GM18499 (cell line): Measurements from ENCODE around the gene RPL18A.

Experiments used
- ATAC-seq: cut with Tn5 transposase; IDR thresholded peaks from one replicate; pipeline ENCODE4 v1.9.1; 2021; ENCODE audit warnings: moderate number of reproducible peaks; ENCODE audit not compliant: insufficient read depth, unreplicated experiment

The RPL18A gene

GRCh38 chr19:17841371-17841809 lies 18.3 kb upstream of the RPL18A start:
- no peak for ATAC-seq

DNA sequence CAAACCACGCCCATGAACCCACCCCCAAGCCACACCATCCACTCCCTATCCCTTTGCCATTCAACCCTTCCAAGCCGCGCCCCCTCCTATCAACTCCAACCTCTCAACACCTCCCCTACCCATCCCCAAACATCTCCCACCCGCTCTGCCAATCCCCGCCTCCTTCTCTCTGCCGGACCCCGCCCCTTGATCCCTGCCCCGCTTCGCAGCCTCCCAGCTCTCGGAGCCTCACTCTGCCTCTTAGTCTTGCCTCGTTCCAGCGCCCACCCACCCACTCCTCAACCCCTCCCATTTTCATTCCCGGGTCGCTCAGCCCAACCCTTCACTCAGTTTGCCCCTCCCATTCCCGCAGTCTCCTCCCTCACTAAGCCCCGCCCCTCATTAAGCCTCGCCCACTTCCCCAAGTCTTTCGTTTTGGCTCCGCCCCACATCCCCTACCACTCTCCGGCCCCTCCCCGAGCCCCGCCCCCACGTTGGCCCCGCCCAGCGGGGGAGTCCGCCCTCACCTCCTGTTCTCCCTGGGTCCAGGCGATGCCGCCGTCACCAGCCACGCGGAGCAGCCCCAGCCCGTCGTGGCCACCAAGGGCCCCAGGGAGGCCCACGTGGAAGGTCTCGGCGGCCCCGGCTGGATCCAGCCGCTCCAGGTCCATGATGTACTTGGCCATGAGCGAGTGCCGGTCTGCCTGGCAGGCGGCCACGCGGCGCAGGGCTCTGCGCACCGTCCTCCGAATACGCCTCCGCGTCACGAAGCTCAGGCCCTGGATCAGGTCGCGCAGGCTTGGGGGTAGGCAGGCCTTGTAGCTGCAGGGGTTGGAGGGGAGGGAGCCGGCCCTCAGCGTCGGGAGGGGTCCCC lies 17.7 kb upstream of the RPL18A start:
- no peak for ATAC-seq

GRCh38 chr19:17842663-17843291 lies 16.9 kb upstream of the RPL18A start:
- ATAC-seq, result no peak

DNA sequence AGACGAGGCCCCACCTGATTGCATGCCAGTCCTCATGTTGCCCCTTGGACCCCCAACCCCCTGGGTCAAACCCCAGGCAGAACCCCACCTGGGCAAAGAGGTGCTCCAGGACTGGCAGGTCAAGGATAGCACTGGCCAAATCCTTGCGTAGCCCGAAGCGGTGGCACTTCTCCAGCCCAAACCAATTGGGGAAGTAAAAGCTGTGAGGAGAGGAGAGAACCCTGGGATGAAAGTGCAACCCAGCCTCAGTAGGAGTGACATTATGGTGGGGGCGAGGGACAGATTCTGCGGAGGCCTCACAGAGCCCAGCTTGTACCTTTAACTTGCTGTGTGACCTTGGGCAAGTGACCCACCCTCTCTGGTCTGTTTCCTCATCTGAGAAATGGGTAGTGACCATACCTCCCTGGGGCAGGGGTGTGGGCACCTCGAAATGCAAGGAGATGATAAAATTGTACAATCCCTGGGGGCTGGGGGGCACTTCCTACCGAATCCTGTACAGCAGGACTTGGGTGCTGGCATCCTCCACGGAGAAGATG lies 16.4 kb upstream of the RPL18A start:
- no peak for ATAC-seq

DNA sequence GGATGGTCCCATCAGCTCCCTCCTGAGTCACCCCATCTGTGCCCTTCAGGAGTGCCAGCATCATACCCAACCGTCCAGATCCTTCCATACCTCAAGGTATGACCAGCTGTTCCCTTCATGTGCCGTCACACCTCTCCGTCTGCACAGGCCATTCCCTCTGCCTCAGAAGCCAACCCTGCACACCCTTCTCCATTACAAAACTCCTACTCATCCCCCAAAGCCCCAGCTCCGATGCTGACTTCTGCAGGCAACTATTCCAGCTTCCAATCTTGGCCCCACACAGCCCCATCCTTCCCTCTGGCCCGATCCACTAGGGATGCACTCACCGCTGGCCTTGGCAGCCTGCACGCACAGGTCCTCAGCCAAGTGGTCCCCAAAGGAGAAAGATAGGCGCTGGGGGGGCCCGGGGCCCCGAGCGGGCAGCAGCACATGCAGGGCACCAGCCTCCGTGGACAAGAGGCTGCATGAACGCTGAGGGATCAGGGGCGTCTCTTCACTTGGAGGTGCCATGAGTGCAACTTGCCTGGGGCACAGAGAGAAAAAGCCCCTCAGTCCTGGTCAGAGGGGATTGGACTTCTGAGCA lies 15.7 kb upstream of the RPL18A start:
- ATAC-seq, result no peak

DNA sequence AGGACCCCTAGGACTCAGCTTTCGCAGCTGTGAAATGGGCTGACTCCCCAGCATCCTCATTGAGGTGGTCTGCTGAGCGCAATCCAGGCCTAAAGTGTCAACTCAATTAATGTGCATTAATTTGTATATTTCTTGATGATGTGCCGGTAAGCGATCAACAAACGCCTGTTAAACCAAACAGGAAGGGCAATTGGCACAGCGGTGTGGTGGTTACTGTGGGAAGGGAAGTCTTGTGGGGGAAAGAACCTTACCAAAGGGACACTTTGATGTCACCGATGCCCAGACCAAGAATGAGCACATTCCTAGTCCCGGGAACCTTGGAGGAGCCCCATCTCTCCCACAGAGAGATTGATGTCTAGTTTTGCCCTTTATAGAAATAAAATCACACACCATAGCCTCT lies 13.6 kb upstream of the RPL18A start:
- no peak for ATAC-seq

DNA sequence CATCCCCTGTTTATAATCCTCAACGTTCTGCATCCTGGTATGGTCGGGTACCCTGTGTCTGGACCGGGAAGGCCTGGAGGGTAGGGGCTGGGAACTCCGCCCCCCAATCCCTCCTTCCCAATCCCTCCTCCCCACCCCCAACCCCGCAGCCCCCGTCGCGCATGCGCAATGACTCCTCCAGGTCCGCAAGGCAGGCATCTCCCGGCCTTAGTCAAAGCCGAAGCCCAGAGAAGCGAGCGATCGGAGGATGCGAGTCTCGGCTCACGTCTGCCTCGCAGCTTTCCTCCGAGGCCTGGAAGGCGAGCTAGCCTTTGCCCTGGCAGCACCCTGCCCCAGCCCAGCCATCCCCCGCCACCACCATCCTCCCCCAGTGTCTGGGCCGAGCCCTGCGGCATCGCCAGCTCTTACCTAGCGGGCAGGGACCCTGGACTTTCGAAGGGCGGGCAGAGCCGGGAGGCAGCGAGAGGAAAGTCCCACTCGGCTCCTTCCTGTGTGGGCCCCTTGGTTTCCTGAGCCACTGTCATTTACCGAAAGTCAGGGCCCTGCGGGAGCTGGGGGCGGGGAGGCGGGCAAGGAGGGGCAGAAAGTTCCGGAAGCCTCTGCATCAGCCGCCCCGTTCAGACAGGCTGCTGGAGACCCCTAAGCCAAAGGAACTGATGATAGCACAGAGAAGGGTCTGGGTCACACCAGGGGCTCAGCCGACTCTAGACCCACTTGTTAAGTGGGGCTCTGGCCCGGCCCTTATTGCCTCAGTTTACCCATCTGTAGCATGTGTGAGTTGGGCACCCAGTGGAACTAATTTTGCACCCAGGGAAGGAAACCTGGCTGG lies 12.0 kb upstream of the RPL18A start, which contains the start of gene JAK3:
Gene JAK3 (minus strand): TSS at position 445 of the 829 bp plus-strand sequence. CDS start 3,565 bp downstream, outside the sequence.
- ATAC-seq, result no peak

- ATAC-seq, result no peak
Measured at GRCh38 chr19:17848595-17849292, 11.0 kb upstream of the RPL18A start.

DNA sequence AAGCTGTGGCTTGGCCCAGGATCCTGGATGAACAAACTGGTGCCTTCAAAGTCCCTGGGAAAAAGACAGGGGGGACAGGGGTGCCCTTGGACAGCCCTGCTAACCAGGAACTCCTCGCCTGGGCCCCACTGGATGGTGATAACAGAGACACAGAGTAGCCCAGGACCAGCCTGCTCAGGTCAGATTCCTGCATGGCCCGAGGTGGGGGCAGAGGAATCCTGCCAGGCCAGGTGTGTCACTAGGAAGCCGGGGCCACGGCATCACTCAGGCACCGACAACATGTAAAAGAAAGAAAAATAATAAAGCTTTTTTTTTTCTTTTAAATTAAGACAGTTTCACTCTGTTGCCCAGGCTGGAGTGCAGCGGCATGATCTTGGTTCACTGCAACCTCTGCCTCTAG lies 5.6 kb upstream of the RPL18A start:
- no peak for ATAC-seq

- ATAC-seq, result no peak
Measured at GRCh38 chr19:17855280-17856152, 4.2 kb upstream of the RPL18A start.

- no peak for ATAC-seq
Measured at GRCh38 chr19:17860331-17860992, 752 bp downstream of the RPL18A start.

- ATAC-seq, result no peak
Measured at GRCh38 chr19:17860993-17861360, 1.3 kb downstream of the RPL18A start.

DNA sequence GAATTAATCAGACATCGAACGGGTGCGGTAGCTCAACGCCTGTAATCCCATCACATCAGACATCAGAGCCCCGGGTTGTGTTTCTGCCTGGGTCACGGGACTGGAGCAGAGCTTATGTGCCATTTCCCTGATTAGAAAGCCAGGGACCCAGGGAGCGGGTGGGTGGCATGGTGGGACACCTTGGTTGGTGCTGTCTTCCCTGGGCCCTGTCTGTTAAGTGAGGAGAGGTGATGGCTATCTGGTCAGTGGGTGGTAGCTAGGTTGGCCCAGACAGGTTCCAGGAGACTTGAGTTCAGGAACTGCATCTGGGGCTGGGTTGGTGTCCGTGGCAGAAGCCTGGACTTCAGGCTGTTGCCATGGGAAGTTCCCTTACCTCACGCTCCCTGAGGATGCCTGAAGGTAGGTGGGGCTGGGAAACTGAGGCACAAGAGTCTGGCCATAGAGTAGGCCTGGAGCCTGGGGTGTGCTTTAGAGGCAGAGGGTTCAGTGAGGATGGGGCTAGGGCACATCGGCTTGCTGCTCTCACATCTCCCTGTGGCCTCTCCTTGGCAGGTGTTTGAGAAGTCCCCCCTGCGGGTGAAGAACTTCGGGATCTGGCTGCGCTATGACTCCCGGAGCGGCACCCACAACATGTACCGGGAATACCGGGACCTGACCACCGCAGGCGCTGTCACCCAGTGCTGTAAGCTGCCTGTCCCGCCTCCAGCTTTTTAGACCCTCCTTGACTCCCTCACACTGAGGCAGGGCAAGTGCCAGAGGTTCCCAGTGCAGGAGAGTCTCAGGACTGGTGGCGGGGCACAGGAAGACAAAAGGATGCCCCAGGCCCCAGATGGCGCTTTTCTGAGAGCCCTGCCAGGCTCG lies 2.1 kb downstream of the RPL18A start:
- ATAC-seq, result no peak

DNA sequence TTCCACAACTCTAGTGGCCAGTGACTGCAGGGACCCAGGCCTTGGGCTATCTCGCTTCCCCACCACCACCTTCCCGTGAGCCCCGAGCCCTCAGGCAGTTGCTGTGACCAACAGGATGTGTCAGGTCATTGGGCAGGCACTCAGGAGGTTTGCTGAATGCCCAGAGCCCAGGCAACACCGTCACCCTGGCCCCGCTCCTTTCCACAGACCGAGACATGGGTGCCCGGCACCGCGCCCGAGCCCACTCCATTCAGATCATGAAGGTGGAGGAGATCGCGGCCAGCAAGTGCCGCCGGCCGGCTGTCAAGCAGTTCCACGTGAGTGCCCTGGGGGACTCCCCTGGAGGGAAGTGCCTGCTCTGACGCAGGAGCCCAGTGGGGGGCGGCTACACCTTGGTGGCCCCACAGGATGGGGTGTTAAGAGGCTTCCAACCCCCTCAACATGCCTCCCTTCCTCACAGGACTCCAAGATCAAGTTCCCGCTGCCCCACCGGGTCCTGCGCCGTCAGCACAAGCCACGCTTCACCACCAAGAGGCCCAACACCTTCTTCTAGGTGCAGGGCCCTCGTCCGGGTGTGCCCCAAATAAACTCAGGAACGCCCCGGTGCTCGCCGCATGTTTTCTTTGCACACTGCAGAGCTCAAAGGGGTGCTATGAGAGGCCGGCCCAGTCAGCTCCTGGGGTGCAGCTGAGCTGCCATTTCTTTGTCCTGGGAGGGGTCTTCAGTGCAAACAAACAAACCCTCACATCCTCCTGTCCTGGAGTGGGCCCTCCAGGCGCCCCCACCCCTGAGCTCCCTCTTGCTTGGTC lies 3.2 kb downstream of the RPL18A start:
- ATAC-seq, result no peak

GRCh38 chr19:17863520-17864182 lies 3.9 kb downstream of the RPL18A start:
- ATAC-seq, result no peak
